Cardiac muscle cell (in vitro differentiated cells and primary cell): ENCODE results near the gene CADM1. TPM values are rescaled to one million over a fixed set of nuclear protein-coding genes. Genes with fewer than 3 reads are reported as not detected.

Experiments
- DNase-seq, 2 donors: peaks; one replicate each; pipeline versions ENCODE4 v3.0.0 to v3.0.0-alpha.2; 2010 to 2017; ENCODE audit warnings: low read depth in 1 of 2, low spot score in 1 of 2
- H3K27ac ChIP-seq: fragments of 200-600 bp; sonication (generic); 2 replicates; pipeline ENCODE4 v1.5.1; 2016
- H3K27me3 ChIP-seq: fragments of 200-600 bp; sonication (generic); 2 replicates; pipeline ENCODE4 v1.6.0; 2016; ENCODE audit warnings: control low read depth
- H3K36me3 ChIP-seq: fragments of 200-600 bp; sonication (generic); 2 replicates; pipeline ENCODE4 v1.5.1; 2016; ENCODE audit warnings: control low read depth
- H3K4me1 ChIP-seq: fragments of 200-600 bp; sonication (generic); 2 replicates; pipeline ENCODE4 v1.8.1; 2017; ENCODE audit warnings: low read depth, mild to moderate bottlenecking, mixed run types
- H3K4me3 ChIP-seq: fragments of 200-600 bp; sonication (generic); 2 replicates; pipeline ENCODE4 v1.5.1; 2016; ENCODE audit warnings: mild to moderate bottlenecking
- H3K9me3 ChIP-seq: fragments of 200-600 bp; sonication (generic); 2 replicates; pipeline ENCODE4 v1.5.1; 2017; ENCODE audit warnings: low read depth, mild to moderate bottlenecking, control low read depth
- polyA plus RNA-seq: library from polyadenylated mRNA; unstranded; fragments of >200 nt; fragmentation: Nextera tagmentation; extraction: Ambion mirVana; gene quantifications from 2 replicates; pipeline ENCODE4 v1.2.1, GENCODE V29; 2016
- total RNA-seq: library from RNA; depleted of rRNA; stranded (reverse); fragments of >200 nt; gene quantifications from 2 replicates; pipeline ENCODE4 v1.2.3, GENCODE V29; 2016
- TF ChIP-seq, protein P1 (sequence below): IDR thresholded peaks from 2 replicates; pipeline ENCODE4 v1.5.1; 2012; ENCODE audit warnings: low read depth, mild to moderate bottlenecking, low read length

CADM1 gene
- total and polyA plus RNA-seq, 2 experiments from 2014 or later = 113 to 149 TPM

DNA sequence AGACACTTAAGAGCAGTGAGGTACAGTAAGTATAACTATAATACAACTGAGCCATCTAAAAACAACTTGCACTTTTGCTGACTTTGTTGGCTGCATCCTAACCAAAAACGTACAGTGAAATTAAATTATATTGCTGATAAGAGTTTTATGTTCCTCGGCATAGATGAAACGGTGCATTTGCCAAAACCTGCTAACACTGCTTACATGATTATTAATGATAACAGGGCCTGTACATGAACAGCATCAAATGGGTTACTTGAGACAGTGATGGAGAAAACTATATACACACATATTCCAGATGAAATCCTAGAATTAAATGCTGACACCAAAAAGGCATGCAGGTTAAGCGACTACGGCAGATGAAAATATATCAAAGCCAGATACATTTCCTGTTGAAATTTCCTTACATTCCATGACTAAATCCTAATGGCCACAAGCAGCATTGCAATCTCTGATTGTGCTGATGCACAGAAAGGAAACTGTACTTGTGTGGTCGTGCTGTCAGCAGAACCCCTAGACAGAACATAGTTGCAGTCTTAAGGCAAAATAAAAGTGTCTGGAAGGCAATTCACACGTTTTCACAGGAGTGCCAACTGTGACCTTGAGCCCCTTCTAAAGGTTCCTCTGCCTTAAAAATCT lies 143.9 kb downstream of the CADM1 start:
- Histone ChIP-seq H3K27ac (no peak overlapping the region), H3K9me3 (no peaks in the 10 kb centered on the region), H3K4me3 (no peak overlapping the region), H3K4me1 (peaks cover 4% of the 10 kb centered on the region), H3K36me3 (no peaks in the 10 kb centered on the region), H3K27me3 (no peaks in the 10 kb centered on the region)
- TF ChIP-seq, protein P1, sequence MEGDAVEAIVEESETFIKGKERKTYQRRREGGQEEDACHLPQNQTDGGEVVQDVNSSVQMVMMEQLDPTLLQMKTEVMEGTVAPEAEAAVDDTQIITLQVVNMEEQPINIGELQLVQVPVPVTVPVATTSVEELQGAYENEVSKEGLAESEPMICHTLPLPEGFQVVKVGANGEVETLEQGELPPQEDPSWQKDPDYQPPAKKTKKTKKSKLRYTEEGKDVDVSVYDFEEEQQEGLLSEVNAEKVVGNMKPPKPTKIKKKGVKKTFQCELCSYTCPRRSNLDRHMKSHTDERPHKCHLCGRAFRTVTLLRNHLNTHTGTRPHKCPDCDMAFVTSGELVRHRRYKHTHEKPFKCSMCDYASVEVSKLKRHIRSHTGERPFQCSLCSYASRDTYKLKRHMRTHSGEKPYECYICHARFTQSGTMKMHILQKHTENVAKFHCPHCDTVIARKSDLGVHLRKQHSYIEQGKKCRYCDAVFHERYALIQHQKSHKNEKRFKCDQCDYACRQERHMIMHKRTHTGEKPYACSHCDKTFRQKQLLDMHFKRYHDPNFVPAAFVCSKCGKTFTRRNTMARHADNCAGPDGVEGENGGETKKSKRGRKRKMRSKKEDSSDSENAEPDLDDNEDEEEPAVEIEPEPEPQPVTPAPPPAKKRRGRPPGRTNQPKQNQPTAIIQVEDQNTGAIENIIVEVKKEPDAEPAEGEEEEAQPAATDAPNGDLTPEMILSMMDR = no peak
- DNase-seq = no peak

DNA sequence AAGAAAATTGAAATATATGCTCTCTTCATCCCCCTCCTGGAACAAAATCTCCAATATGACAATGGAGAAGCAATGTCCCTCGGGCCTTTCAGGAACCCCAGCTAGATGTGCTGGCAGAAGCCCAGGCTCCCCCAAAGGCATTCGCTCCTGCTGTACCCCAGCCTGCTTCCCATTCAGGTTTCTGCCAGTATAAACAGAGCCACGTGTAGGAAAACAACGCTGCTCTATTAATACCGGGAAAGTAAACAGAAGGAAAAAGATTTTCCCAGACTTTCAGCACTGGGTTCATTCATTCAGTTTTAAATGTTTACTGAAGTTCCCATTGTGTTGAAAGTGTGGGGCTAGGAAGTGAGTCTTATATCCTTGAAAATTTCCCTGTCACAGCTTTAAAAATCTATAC lies 147.1 kb downstream of the CADM1 start:
- Histone ChIP-seq H3K27me3 (no peaks in the 10 kb centered on the region), H3K27ac (no peak overlapping the region), H3K4me3 (no peak overlapping the region), H3K9me3 (no peaks in the 10 kb centered on the region), H3K4me1 (peaks cover 4% of the 10 kb centered on the region), H3K36me3 (no peaks in the 10 kb centered on the region)
- DNase-seq = no peak
- TF ChIP-seq, protein P1 = no peak

DNA sequence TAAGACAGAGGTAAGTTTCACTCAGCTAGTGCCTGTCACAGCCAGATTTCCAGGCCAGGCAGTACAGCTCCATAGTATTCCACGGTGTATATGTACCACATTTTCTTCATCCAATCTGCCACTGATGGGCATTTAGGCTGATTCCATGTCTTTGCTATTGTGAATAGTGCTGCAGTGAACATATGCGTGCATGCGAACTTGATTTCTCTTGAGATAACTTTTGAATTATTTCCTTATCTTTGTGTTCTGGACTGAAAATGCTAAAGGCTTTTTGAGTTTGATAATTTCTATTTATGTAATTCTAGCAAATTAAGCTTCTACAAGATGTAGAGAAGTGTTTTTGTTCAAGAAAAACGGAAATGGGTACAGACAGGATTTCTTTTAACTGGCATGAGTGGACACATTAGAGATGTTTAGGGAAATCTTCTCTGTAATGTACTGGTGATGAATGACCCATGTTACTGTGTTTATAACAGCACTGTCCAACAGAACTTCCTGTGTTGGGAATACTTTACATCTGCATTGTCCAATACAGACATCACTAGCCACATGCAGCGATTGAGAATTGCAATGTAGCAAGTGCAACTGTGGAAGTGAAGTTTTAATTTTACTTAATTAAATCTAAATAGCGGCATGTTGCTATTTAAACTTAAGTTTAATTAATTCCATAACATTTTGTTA lies 151.3 kb downstream of the CADM1 start:
- H3K4me3 ChIP-seq = no peak overlapping the region
- H3K4me1 ChIP-seq = no peaks in the 10 kb centered on the region
- TF ChIP-seq, protein P1 = no peak
- H3K36me3 ChIP-seq = no peaks in the 10 kb centered on the region
- no peaks in the 10 kb centered on the region for H3K9me3 ChIP-seq
- no peak overlapping the region for H3K27ac ChIP-seq
- DNase-seq = no peak
- no peaks in the 10 kb centered on the region for H3K27me3 ChIP-seq

DNA sequence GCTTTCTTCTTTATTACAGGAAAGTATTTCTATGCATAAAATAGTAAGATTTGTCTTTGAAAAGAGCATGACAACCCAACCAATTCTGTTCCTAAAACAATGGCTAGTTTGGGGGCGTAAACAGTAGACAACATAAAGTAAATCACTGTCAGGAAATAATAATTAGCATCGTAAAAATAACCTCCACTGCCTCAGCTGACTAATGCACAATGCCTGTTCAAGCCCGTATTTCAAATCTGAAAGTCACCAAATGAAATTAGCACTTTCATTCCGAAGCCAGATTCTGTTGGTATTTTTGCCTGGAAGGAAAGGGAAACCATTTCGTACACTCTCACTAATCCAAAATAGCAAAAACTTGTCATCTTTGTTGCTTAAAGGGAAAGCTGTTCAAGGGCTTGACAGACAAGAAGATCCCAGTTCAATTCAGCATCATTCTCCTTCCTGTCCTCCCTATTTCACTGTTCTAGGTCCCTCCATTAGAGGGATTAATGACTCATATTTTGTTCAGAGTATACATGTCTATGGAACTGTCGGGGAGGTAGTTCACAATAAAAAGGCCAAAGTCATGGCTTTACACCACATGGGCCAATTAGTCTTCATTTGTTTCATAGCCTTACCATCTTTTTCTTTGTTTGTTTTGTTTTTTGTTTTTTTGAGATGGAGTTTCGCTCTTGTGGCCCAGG lies 154.7 kb downstream of the CADM1 start:
- no peaks in the 10 kb centered on the region for H3K36me3 ChIP-seq
- H3K27me3 ChIP-seq = no peaks in the 10 kb centered on the region
- H3K4me3 ChIP-seq = no peak overlapping the region
- DNase-seq = no peak
- H3K4me1 ChIP-seq = no peaks in the 10 kb centered on the region
- H3K27ac ChIP-seq = no peak overlapping the region
- TF ChIP-seq, protein P1 = no peak
- no peaks in the 10 kb centered on the region for H3K9me3 ChIP-seq

DNA sequence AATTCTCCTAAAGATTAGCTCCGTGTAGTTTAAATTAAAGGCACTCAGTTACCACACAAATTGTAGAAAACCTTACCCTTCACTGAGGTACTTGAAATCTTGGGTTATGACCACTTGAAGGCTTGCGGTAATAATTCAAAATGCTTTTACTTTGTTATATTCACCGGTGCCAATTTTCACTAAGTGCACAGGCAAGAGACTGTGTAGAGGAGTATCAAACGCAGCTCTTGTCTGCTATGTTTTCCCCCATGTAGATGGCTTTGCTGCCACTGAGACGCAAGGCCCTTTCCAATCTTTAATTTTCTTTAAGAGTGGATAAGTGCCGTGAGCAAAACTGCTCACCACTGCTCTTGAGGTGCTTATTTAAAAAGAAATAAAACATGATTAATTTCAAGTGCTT lies 155.8 kb downstream of the CADM1 start:
- Histone ChIP-seq H3K4me1 (no peaks in the 10 kb centered on the region), H3K27ac (no peak overlapping the region), H3K4me3 (no peak overlapping the region), H3K36me3 (no peaks in the 10 kb centered on the region), H3K9me3 (no peaks in the 10 kb centered on the region), H3K27me3 (no peaks in the 10 kb centered on the region)
- TF ChIP-seq, protein P1 = no peak
- DNase-seq = no peak
